Thoracic aorta (tissue), 2 donors: ENCODE measurements around the gene PSG4. TPM values are rescaled to one million over a fixed set of nuclear protein-coding genes. Genes with fewer than 3 reads are reported as not detected.
"Not testable (repeated sequence)": the region's sequence is repeated elsewhere in the genome, so short reads cannot be mapped to it uniquely, and the experiment has no call there.

Experiments used
- ATAC-seq: fragments of 150-250 bp; one replicate; pipeline ENCODE4 v1.8.0; 2017; ENCODE audit warnings: low read depth; ENCODE audit not compliant: insufficient number of reproducible peaks, low FRiP score
- DNase-seq: peaks from one replicate; pipeline ENCODE4 v3.0.0-alpha.2; 2020; ENCODE audit warnings: low spot score
- H3K27ac ChIP-seq, 2 donors: fragments of 200-600 bp; sonication (generic); 1 replicate in 1 of 2; 2 replicates in 1 of 2; pipeline ENCODE4 v1.5.1; 2016; ENCODE audit warnings: mild to moderate bottlenecking in 2 of 2, moderate library complexity in 2 of 2
- H3K27me3 ChIP-seq: fragments of 200-600 bp; sonication (generic); replicated peaks from 2 replicates; pipeline ENCODE4 v1.6.0; 2016; ENCODE audit warnings: mild to moderate bottlenecking; ENCODE audit not compliant: insufficient read depth
- H3K36me3 ChIP-seq: fragments of 200-600 bp; sonication (generic); one replicate; pipeline ENCODE4 v1.5.1; 2016
- H3K4me1 ChIP-seq, 2 donors: fragments of 200-600 bp; sonication (generic); 1 replicate in 1 of 2; 2 replicates in 1 of 2; pipeline versions ENCODE4 v1.5.1 to v1.6.0; 2016; ENCODE audit warnings: low read depth in 2 of 2, mild to moderate bottlenecking in 1 of 2; ENCODE audit not compliant: control insufficient read depth in 1 of 2
- H3K4me3 ChIP-seq: fragments of 200-600 bp; sonication (generic); 2 replicates; pipeline ENCODE4 v1.5.1; 2016; ENCODE audit warnings: mild to moderate bottlenecking
- H3K9me3 ChIP-seq: fragments of 200-600 bp; sonication (generic); 2 replicates; pipeline ENCODE4 v1.5.1; 2016
- total RNA-seq, 2 donors: library from RNA; depleted of rRNA; stranded (reverse); fragments of >200 nt; gene quantifications; one replicate each; pipeline versions ENCODE4 v1.1.0 to v1.2.3, GENCODE V29; 2016
- TF ChIP-seq, protein P1 (sequence below): fragments of 200-600 bp; sonication (generic); IDR thresholded peaks from one replicate; pipeline ENCODE4 v1.5.1; 2019; ENCODE audit warnings: antibody characterized with exemption

PSG4 gene
- total RNA-seq, 2 donors from 2014 or later: not detected

DNA sequence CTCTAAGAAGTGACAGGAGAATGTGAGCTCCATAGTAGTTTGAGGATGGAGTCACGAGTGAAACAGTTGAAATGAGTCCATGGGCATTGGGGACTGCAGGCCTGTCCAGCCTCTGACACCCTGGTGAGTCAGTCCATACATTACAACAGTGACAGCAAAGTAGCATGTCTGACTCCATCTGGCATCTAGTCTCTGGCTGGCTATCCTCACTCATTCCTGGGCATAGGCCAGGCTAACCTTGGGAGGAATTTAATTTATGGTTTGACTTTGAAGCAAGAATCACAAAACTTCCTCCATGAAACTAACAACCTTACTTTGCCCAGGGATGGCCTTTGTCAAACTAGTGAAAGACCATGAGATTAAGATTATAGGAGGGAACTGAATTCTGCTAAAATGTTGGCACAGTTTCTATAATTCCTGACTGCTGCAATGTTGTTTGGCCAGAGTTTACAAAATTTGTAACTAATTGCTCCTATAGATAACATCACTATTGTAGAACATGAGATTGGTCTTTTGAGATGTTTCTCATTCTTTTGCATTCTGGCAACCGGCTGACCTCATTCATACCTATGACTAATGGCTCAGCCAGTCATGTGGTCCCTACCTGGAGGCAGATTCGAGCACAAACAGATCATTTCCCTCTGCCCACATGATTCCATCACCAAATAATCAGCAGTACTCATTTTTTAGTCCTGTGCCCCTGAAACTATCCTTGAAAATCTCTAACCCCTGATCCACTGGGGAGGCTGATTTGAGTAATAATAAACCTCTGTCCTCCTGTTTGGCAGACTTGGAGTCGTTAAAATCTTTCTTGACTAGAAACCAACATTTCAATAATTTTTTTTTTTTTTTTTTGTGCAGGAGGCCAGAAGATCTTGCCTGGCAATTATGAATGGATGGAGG lies 23.3 kb downstream of the PSG4 start:
- not testable (repeated sequence) for H3K27ac ChIP-seq, DNase-seq, H3K36me3 ChIP-seq, H3K4me1 ChIP-seq, H3K4me3 ChIP-seq, H3K9me3 ChIP-seq, H3K27me3 ChIP-seq, ATAC-seq

DNA sequence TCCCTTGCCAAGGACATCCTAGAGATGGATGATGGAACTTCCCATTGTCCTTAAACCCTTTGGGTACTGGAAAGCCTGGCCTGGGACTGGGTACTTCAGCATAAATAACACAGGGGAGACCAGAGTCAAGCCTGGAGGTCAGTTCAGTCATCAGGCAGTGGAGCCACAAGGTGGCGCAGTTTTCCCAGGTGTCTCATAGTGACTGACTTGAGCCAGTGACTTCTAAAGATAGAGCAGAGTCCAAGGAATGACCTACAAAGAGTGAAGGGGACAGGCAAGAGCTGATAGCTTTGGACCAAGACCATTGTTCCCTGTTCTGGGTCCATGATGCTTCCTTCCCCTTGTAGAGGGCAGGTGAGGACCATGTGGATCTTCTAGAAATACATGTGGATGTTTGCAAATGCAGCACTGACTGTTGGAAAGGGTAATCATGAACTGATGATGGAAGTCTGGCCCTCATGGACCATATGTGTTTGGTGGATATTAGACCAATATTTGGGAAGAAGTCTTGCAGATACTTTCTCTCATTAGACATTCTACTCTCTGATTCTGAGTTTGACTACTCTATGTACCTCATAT lies 25.8 kb downstream of the PSG4 start:
- not testable (repeated sequence) for H3K4me3 ChIP-seq, H3K27me3 ChIP-seq, H3K27ac ChIP-seq, H3K4me1 ChIP-seq, ATAC-seq, H3K36me3 ChIP-seq, H3K9me3 ChIP-seq, DNase-seq

DNA sequence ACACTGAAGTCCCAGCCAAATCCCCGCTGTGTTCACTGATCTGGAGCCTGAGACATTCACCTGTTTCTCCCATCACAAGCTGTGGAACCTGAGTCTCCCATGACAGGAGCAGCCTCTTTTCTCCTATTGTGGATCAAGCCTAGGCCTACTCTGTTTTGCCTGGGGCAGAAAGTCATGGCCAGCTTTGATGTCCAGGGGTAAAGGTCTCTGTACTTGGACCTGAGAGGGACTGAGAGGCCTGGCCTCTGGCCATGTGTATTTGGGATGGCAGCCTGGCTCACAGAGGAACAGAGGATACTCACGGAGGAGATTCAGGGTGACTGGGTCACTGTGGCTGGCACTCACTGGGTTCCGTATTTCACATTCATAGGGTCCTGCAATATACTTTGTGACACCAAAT lies 26.9 kb downstream of the PSG4 start:
- not testable (repeated sequence) for DNase-seq, H3K27me3 ChIP-seq, H3K27ac ChIP-seq, H3K9me3 ChIP-seq, H3K4me3 ChIP-seq, H3K36me3 ChIP-seq, H3K4me1 ChIP-seq, ATAC-seq

DNA sequence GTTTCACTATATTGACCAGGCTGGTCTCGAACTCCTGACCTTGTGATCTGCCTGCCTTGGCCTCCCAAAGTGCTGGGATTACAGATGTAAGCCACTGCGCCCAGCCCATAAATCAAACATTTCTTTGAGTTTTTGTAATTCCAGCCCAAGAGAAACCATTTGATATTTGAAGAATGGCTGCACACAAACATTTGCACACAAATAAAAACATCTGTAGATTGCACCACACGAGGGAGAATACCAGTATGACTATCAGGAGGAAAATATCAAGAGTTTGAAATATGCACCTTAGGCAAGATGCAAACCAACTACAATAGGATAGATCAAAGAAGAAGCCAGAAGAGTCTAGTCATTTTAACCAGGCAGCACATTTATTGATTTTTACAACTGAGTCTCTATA lies 39.5 kb downstream of the PSG4 start:
- H3K36me3 ChIP-seq, DNase-seq, H3K9me3 ChIP-seq, H3K4me1 ChIP-seq, ATAC-seq, H3K4me3 ChIP-seq, H3K27me3 ChIP-seq, H3K27ac ChIP-seq: not testable (repeated sequence)

DNA sequence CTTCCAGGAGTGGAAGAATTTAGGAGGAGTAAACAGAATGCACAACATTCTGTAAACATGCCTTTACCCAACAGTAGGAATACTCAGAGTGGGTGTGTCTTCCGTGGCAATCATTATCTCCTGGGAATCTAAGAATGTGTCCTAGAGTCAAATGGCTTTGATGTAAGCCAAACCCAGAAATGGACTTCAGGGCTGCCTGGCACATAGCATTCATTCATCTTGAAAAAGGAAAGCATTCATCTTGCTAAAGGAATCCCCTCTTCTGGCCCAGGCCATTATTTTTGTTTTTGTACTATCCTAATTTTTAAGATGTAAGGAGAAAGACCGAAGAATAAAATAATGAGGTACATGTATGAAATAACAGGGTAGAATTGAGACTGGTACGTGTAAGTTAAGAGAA lies 42.3 kb downstream of the PSG4 start:
- not testable (repeated sequence) for H3K27ac ChIP-seq, H3K4me1 ChIP-seq, H3K4me3 ChIP-seq, H3K27me3 ChIP-seq, H3K9me3 ChIP-seq, DNase-seq, H3K36me3 ChIP-seq, ATAC-seq

DNA sequence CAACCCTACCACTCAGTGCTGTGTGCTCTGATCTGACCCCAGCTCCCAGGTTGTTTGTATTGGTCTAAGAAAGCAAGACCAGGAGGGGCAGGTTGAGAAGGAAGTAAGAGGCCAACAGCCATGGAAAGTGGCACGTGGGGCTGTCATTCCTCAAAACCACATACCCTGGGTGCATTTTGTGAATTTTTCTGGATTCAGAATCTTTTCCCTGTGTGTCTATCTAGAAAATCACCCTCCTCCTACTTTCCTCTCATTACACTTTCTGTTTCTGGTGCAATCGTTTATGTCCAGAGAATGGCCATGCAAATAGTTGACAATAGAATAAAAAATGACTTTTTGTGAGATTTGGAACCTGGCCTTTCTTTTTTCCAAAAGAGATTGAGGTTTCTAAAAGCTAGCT lies 43.2 kb downstream of the PSG4 start:
- not testable (repeated sequence) for H3K4me3 ChIP-seq, H3K27ac ChIP-seq, DNase-seq, H3K36me3 ChIP-seq, ATAC-seq, H3K9me3 ChIP-seq, H3K27me3 ChIP-seq, H3K4me1 ChIP-seq

DNA sequence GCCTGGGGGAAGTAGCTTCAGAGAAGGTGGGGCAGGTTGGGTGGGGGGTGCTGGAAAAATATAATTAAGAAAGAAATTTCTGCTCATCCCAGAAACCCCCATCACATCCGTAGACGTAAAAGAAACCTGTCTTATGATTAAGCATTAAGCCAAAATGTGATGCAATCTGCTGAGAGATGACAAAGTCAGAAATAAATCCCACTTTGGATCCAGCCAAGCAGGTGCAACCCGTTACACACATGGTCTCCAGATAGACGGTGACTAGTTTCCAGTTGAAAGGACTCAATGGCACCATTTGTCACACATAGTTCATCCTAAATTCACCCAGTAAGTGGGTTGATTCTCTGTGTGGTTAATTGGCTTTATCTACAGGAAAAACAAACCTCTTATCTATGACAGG lies 53.2 kb downstream of the PSG4 start:
- Histone ChIP-seq H3K4me1 (no peaks in the 10 kb centered on the region), H3K27ac (no peak overlapping the region), H3K27me3 (no peaks in the 10 kb centered on the region), H3K9me3 (no peaks in the 10 kb centered on the region), H3K4me3 (no peak overlapping the region), H3K36me3 (no peaks in the 10 kb centered on the region)
- DNase-seq: no peak
- TF ChIP-seq, protein P1, sequence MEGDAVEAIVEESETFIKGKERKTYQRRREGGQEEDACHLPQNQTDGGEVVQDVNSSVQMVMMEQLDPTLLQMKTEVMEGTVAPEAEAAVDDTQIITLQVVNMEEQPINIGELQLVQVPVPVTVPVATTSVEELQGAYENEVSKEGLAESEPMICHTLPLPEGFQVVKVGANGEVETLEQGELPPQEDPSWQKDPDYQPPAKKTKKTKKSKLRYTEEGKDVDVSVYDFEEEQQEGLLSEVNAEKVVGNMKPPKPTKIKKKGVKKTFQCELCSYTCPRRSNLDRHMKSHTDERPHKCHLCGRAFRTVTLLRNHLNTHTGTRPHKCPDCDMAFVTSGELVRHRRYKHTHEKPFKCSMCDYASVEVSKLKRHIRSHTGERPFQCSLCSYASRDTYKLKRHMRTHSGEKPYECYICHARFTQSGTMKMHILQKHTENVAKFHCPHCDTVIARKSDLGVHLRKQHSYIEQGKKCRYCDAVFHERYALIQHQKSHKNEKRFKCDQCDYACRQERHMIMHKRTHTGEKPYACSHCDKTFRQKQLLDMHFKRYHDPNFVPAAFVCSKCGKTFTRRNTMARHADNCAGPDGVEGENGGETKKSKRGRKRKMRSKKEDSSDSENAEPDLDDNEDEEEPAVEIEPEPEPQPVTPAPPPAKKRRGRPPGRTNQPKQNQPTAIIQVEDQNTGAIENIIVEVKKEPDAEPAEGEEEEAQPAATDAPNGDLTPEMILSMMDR: no peak
- no peak for ATAC-seq

DNA sequence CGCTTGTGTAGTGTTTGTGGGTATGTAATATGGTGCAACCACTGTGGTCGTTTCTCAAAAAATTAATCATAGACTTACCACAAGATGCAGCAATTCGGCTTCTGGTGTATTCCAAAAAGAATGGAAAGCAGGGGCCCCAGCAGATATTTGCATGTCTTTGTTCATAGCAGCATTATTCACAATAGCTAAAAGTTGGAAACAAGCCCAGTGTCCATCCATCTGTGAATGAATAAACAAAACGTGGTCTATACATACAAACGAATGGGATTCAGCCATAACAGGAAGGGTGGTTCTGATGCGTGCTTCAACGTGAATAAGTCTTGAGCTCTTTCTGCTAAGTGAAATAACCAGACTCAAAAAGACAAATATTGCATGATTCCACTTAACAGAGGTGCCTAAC lies 55.6 kb downstream of the PSG4 start:
- not testable (repeated sequence) for H3K9me3 ChIP-seq, H3K4me3 ChIP-seq, H3K27ac ChIP-seq, ATAC-seq, H3K4me1 ChIP-seq, H3K27me3 ChIP-seq, DNase-seq, H3K36me3 ChIP-seq
